Mononuclear cell (primary cell): Measurements from ENCODE around the gene UNC93A. TPM values are rescaled to one million over a fixed set of nuclear protein-coding genes. Genes with fewer than 3 reads are reported as not detected.

Source experiments
- H3K27me3 ChIP-seq: 2 replicates; pipeline ENCODE4 v1.6.0; 2011; ENCODE audit warnings: low read length, control low read depth; ENCODE audit not compliant: insufficient read depth
- H3K4me1 ChIP-seq: 2 replicates; pipeline ENCODE4 v1.5.1; 2011; ENCODE audit warnings: mild to moderate bottlenecking, low read length, control low read depth; ENCODE audit not compliant: insufficient read depth
- H3K4me3 ChIP-seq: 2 replicates; pipeline ENCODE4 v1.5.1; 2011; ENCODE audit warnings: mild to moderate bottlenecking, low read length, moderate library complexity
- H3K9me3 ChIP-seq: 2 replicates; pipeline ENCODE4 v1.5.1; 2011; ENCODE audit warnings: low read depth, mild to moderate bottlenecking, control low read depth, low read length
- total RNA-seq: library from RNA; depleted of rRNA; stranded (reverse); fragments of >200 nt; gene quantifications from one replicate; pipeline ENCODE4 v1.2.3, GENCODE V29; 2012

Gene UNC93A
- total RNA-seq, 1 donor, result not detected

DNA sequence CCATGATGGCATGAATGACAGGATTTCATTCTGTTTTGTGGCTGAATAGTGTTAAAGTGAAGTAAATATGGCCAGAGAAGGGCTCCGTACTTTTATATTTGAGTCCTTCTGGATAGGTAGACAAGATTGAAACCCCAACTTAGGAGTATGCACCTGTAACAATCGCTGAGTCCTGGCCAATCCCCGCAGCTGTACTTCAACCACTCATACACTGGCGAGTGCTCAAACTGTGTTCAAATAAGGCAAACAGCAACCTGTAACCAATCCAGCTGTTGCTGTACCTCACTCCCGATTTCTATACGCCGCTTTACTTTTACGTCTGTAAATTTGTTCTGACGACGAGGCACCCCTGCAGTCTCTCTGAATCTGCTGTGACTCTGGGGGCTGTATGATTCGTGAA is 40.5 kb downstream of the UNC93A start:
- Histone ChIP-seq H3K4me3 (no peak overlapping the region), H3K27me3 (no peaks in the 10 kb centered on the region), H3K9me3 (no peaks in the 10 kb centered on the region), H3K4me1 (no peaks in the 10 kb centered on the region)

DNA sequence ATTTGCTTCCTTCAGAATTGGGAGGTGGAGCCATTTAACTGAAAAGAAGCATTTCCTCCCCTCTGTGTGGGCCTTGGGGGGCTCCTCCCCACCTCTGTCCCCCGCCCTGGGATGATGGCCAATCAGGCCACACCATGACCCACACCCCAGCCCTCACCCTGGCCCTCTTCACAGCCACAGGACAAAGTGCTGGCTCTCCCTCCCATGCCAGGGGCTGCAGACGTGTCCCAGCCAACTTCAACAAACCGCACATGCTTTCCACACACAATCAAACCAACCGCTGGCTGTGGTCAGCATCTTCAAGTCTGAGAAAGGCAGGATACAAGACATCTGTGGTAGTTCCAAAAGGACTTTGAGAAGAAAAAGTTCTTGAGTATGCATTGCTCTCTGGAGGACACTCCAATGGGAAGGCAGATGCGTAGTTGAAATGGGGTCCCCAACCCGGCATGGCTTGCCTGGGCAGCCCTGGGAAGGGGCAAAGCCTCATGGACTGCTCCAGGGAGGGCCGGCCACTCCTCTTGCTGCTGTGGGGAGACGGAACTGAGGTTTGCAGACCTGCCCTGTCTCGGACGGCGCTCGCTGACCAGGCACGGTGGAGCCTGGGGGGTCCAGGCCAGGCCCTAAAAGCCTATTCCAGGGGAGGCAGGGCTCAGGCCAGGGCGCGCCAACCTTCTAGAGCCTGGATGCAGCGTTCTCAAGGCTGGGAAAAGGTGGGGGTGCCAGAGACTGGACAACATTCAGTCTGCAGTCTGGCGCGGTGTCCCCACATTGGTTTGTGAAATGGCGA is 45.9 kb downstream of the UNC93A start:
- H3K27me3 ChIP-seq, result peaks cover 2% of the 10 kb centered on the region
- H3K4me1 ChIP-seq, result no peaks in the 10 kb centered on the region
- no peaks in the 10 kb centered on the region for H3K9me3 ChIP-seq
- no peak overlapping the region for H3K4me3 ChIP-seq

DNA sequence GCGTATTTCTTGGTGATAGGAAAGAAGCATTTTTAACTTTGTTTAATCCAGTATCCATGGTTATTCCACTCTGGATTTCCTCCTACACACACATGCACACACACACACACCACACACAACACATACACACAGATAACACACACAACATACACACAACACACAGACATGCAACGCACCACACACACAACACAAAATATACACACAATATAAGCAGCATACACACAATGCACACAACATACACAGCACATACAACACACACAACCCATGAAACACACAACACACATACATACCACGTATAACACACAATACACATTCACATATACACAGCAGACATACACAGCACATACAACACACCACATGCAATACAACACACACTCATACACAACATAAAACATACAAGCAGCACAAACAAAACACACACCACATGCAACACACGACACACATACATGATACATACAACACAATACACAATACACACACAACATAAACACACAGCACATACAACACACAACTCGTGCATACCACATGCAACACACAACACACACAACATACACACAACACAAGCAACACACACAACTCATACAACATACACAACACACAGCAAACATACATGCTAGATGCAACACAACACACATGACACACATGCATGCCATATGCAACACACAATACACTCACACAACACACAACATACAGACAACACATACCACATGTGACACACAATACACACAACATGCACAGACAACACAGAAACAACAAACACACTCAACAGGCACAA is 46.7 kb downstream of the UNC93A start:
- Histone ChIP-seq H3K4me1 (no peaks in the 10 kb centered on the region), H3K27me3 (peaks cover 2% of the 10 kb centered on the region), H3K4me3 (no peak overlapping the region), H3K9me3 (no peaks in the 10 kb centered on the region)

DNA sequence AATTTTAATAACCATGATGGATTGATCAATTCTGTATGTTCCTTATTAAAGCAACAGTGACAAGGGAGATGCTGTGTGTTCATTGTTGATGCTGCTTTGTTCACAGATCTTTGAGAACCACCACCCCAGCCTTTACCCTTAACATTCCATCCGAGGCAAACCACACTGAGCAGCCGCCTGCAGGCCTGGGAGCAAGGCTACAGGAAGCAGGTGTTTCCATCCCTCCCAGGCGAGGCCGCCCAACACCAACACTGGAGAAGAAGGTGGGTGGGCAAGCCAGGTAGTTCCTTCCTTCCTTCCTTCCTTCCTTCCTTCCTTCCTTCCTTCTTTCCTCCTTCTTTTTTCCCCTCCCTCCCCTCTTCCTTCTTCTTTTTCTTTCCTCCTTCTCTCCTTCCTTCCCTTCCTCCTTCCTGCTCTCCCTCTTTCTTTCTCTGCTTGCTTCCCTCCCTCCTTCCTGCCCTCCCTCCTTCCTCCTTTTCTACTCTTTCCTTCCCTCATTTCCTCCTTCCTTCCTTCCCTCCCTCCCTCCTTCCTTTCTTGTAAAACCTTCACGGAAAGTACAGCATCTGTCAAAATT is 47.5 kb downstream of the UNC93A start:
- Histone ChIP-seq H3K27me3 (peaks cover 2% of the 10 kb centered on the region), H3K4me1 (no peaks in the 10 kb centered on the region), H3K4me3 (no peak overlapping the region), H3K9me3 (no peaks in the 10 kb centered on the region)

DNA sequence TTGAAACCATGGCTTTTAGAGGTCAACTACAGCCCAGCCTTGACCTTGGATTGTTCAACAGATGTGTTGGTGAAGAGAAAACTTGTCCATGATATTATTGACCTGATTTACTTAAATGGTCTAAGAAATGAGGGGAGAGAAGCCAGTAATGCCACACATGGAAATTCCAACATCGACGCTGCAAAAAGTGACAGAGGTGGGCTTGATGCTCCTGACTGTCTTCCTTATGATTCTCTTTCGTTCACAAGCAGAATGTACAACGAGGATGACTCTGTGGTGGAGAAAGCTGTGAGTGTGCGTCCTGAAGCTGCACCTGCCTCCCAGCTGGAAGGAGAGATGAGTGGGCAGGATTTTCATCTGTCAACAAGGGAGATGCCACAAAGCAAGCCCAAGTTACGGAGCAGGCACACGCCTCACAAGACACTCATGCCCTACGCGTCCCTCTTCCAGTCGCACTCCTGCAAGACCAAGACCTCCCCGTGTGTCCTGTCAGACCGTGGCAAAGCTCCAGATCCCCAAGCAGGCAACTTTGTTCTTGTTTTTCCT is 50.0 kb downstream of the UNC93A start:
- Histone ChIP-seq H3K9me3 (no peaks in the 10 kb centered on the region), H3K4me3 (no peak overlapping the region), H3K27me3 (peaks cover 5% of the 10 kb centered on the region), H3K4me1 (no peaks in the 10 kb centered on the region)

DNA sequence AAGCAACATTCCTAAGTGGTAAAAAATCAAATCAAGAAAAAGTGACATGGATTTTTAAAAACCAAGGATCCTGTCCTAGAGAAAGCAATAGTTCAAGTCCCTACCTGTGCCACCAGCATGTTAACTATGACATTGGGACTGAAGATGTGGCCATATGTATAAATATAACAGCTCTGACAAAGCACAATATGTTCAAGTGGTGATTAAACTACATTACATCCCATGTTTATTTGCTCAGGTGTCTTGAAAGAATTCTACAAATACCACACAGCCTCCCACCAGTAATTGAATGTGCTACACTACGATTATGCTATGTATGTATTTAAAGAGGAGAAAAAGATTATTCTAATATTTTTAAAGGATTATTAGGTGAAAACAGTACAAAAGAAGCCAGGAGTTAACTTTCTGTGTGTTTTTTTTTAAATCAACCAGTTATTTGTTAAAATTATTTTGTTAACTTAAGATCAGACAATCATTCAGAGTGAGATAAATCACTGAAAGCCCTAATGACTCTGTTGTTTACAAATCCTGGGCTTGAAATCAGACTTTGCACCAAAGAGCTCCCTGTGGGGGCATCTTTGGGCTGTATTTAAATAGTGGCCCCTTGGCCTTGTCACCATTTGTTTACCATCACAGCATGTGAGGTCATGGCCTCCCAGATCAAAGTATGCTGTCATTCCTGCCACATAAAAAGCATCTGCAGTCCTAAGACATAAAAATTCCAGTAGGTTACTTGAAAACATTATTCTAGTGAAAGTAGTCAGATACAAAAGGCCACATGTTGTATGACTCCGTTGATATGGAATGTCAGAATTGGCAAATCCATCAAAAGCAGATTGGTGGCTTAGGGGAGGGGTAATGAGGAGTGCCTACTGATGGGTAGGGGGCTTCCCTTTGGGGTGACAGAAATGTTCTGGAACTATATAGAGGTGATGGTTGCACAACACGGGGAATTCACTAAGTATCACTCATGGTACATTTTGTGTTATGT is 50.8 kb downstream of the UNC93A start:
- Histone ChIP-seq H3K4me1 (no peaks in the 10 kb centered on the region), H3K27me3 (peaks cover 5% of the 10 kb centered on the region), H3K9me3 (no peaks in the 10 kb centered on the region), H3K4me3 (no peak overlapping the region)

DNA sequence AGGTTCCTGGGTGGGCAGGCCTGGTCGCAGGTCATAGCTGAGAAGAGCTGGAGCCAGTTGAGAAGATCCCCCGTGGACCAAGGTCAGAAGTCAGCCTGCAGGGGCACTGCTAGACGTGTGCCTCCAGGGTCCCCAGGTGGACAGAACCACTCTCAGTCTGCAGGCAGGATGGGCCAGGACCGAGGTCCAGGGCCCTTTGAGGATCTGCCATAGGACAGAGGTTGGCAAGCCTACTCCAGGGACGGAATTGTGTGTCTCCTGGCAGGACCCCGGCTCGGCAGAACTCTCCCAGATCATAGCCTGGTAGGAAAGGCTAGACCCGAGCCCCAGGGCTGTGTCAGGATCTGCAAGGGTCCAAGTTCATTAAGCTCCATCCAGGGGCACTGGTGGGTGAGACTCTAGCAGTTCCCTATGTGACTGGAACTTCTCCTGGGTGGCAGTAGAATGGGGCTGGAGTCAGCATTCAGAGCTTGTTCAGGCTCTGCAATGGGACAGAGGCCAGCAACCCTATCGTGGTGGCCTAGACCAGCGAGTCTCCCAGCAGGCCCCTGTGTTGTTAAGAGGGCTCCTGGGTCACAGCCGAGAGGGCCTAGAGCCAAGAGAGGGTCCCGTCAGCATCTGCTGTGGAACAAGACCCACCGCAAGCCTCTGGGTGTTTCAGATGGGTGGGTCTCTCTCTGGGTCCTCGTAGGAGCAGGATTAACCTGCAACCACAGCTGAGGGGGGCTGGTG is 51.9 kb downstream of the UNC93A start:
- no peaks in the 10 kb centered on the region for H3K9me3 ChIP-seq
- H3K4me1 ChIP-seq, result no peaks in the 10 kb centered on the region
- peaks cover 4% of the 10 kb centered on the region for H3K27me3 ChIP-seq
- no peak overlapping the region for H3K4me3 ChIP-seq

DNA sequence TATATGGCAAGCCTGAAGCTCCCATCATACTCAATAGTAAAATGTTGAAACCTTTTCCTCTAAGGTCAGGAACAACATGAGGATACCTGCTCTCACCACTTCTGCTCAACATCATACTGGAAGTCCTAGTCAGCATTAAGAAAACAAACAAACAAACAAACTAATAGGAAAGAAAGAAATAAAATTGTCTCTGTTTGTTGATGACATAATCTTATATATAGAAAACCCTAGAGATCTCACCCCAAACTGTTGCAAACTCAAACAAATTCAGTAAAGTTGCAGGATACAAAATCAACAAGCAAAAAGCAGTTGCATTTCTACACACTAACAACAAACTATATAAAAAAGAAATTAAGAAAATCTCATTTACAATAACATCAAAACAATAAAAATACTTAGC is 54.2 kb downstream of the UNC93A start:
- Histone ChIP-seq H3K27me3 (peaks cover 11% of the 10 kb centered on the region), H3K9me3 (no peaks in the 10 kb centered on the region), H3K4me1 (peaks cover 2% of the 10 kb centered on the region), H3K4me3 (no peak overlapping the region)

DNA sequence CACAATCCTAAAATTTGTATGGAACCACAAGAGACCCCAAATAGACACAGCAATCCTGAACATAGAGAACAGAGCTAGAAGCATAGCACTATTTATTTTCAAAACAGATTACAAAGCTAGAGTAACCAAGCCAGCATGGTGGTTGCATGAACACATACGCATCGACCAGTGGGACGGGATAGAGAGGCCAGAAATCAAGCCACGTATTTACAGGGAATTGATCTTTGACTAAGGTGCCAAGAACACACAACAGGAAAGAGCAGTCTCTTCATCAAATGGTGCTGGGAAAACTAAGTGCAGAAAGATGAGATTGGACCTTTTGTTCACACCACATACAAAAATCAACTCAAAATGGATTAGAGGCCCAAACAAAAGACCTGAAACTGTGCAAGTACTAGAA is 54.8 kb downstream of the UNC93A start:
- Histone ChIP-seq H3K27me3 (peaks cover 17% of the 10 kb centered on the region), H3K4me3 (no peak overlapping the region), H3K4me1 (peaks cover 9% of the 10 kb centered on the region), H3K9me3 (no peaks in the 10 kb centered on the region)

DNA sequence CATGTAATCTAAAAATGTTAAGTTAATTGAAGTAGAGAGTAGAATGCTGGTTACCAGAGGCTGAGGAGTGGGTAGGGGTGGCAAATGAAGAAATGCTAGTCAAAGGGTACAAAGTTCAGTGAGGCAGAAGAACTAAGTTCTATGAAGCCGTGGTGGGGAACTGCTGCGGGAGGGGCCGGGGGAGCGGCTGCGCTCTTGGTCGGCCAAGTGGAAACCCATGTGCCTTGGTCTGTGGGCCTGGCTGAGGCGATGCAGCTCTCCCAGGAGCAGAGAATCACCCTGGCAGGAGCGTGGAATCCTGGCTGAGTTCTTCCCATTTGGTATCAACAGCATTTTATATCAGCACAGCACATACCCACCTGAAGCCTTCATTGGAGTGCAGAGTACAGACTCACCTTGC is 56.1 kb downstream of the UNC93A start:
- H3K27me3 ChIP-seq, result peaks cover 27% of the 10 kb centered on the region
- no peaks in the 10 kb centered on the region for H3K9me3 ChIP-seq
- no peak overlapping the region for H3K4me3 ChIP-seq
- peaks cover 12% of the 10 kb centered on the region for H3K4me1 ChIP-seq

DNA sequence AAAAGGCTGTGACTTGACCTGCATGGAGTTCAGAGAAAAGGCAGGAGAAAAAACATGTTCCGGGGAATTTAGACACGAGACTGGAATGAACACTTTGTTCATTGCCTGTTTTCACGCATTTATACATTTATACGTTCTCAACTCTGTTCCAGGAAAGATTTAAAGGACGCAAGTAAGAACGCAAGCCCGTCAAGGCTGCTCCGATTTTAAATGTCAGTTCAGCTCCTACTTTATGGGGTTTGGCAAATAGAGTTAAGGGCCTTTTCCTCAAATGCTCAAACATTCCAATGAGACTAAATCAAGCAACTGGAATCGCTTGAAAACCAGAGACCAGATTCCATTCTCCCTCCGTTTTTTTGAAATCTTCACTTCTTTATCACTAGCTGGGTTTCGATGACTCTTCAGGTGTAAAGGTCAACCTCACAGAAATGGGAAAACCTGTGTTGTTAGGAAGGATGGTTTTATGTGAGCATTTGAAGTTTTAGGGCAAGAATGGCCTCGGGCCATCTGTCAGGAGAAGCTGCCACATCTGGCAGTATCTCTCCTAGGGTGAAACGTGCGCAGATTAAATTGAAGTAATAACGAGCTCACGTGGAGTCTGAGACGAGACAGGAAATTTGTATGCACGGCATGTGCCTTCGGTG is 58.6 kb downstream of the UNC93A start:
- no peak overlapping the region for H3K4me3 ChIP-seq
- H3K27me3 ChIP-seq, result peaks cover 27% of the 10 kb centered on the region
- H3K4me1 ChIP-seq, result peaks cover 12% of the 10 kb centered on the region
- H3K9me3 ChIP-seq, result no peaks in the 10 kb centered on the region

DNA sequence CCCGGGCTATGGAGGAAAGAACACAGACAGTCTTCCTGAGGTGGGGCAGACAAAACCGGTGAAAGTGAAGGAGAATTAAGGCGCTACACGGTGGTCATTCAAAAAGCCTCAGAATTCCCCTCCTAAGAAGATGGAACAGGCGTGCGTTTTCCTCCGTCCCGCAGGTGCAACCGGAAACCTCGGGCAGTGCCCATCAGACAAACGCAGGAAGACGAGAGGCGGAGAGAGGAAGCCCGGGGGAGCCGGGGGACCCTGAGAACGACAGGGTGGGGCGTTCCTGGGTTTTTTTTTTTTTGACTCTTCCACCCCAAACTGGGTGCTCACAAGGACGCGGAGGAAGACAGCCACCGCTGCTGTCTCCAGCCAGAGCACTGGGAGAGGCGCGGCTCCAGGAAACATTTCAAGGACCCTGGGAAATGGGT is 59.2 kb downstream of the UNC93A start:
- peaks cover 12% of the 10 kb centered on the region for H3K4me1 ChIP-seq
- peaks cover 25% of the 10 kb centered on the region for H3K27me3 ChIP-seq
- no peaks in the 10 kb centered on the region for H3K9me3 ChIP-seq
- no peak overlapping the region for H3K4me3 ChIP-seq
